Measurements from ENCODE around the gene ANKLE1.

DNA sequence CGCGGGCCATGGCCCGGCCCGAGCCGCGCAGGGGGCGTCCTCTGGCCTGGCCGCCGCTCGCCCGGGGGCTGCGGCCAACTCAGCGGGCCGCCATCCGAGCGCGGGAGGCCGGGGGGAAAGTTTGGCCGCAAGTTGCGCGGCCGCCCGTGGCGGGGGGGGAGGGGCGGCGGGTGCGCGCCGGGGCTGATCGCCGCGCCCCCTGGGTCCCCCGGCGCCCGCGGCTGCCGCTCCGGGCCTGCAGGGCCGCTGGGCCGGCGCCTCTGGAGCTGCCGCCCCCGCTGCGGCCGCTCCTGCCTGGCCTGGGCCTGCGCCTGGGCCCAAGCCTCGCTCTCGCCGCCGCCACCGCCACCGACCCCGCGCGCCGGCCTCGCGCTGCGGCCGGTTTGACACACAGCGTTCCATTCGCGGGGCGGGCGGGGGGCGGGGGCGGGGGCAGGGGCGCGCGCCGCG, 36.1 kb upstream of the ANKLE1 start, which contains the start of gene NR2F6:
- TF ChIP-seq CTCF (conservative IDR thresholded peaks at IDR 0.05 in 1 of 2, IDR thresholded peaks at IDR 0.05 in 1 of 2; ENCODE audit: extremely low read depth in 1 of 2, insufficient read depth in 1 of 2, low read depth in 1 of 2, low read length in 2 of 2): no peak
- no peak for TF ChIP-seq EZH2 (IDR thresholded peaks at IDR 0.05; ENCODE audit: borderline replicate concordance, low read length)

Measured in mammary epithelial cell (primary cell).